ENCODE measurements around the gene CCL24.
"Not testable (repeated sequence)": the region's sequence is repeated elsewhere in the genome, so short reads cannot be mapped to it uniquely, and the experiment has no call there.

CCL24 gene, protein sequence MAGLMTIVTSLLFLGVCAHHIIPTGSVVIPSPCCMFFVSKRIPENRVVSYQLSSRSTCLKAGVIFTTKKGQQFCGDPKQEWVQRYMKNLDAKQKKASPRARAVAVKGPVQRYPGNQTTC

DNA sequence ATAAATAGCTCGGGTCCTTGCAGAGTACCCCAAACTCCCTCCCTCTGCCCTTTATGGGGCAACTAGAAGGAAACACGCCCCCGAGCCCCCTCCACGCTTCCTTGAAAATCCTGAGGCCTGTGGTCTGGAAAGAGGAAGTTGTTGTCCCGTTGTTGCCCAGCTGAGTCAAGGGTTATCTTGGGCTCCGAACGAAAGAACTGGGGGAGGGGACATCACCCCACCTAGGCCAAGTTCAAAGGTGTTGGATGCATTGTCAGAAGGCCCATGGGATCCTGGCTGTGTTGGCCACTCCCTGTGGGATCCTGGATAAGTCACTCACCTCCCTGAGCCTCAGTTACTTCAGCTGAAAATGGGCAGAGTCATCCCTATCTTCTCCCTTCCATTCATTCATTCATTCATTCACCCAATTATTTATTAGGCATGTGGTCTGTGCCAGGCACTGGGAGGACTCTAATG is at the start of gene CCL24:
TSS of gene CCL24 (minus strand) at position 26 of the 456 bp plus-strand sequence. CDS start 91 bp downstream, outside the sequence.
- no peak for DNase-seq (ENCODE audit: low read depth)

DNA sequence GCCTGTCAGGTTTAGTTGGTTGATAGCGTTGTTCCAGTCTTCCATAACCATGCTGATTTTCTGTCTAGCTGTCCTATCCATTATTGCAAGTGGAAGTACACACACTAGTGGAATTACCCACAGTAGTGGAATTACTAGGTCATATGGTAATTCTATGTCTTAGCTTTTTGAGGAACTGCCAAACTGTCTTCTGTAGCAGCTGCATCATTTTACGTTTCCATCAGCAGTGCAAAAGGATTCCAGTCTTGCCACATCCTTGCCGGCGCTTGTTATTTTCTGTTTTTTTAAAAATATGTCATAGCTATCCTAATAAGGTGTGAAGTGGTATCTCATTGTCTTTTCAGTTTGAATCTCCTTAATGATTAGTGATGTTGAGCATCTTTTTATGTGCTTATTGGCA is 48.0 kb upstream of the CCL24 start:
- DNase-seq (ENCODE audit: low read depth), result no peak

- DNase-seq (ENCODE audit: low read depth), result no peak
These were observed 44.8 kb upstream of the CCL24 start for GRCh38 chr7:75858410-75858809.

GRCh38 chr7:75856536-75856935 is 42.9 kb upstream of the CCL24 start:
- DNase-seq (ENCODE audit: low read depth), result no peak

GRCh38 chr7:75854813-75855345 is 41.3 kb upstream of the CCL24 start:
- not testable (repeated sequence) for DNase-seq (ENCODE audit: low read depth)

- peak; percentile 77 for DNase-seq (ENCODE audit: low read depth)
These were observed 40.6 kb upstream of the CCL24 start for GRCh38 chr7:75854233-75854632.

GRCh38 chr7:75850235-75850634 is 36.6 kb upstream of the CCL24 start:
- DNase-seq (ENCODE audit: low read depth), result no peak

DNA sequence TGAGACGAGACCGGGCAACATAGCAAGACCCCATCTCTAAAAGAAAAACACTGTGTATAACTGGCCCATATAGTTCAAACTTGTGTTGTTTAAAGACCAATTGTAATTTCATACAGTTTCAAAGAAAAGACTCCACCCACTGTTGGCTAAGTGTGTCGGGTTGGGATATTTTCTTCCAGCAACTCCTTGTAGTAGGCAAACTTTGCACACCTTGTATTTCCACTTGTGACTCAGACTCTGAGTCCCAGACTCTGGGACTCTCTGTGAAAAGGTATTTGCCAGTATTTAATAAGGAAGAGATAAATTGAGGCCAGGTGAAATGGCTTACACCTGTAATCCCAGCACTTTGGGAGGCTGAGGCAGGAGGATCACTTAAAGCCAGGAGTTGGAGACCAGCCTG is 36.0 kb upstream of the CCL24 start:
- no peak for DNase-seq (ENCODE audit: low read depth)

DNA sequence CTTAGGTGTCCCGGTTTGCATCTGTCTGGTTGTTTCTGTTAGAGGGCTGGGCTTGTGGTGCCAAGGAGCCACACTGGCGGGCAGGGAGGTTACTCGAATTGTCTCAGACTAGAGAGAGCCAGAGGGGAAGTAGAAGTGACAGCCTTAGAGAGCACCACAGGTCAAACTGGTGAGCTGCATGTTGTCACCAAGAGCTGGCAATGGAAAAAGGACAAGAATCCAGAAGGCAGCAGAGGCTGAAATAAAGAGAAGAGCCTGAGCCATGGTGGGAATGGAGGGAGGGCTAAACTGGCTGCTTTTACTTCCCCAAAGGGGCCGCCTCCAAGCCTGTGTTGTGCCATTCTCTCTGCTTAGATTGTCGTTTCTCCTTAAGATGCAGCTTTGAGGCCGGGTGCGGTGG is 34.1 kb upstream of the CCL24 start:
- no peak for DNase-seq (ENCODE audit: low read depth)

GRCh38 chr7:75845132-75845531 is 31.5 kb upstream of the CCL24 start:
- DNase-seq (ENCODE audit: low read depth), result not testable (repeated sequence)

GRCh38 chr7:75844158-75844557 is 30.6 kb upstream of the CCL24 start:
- no peak for DNase-seq (ENCODE audit: low read depth)

DNA sequence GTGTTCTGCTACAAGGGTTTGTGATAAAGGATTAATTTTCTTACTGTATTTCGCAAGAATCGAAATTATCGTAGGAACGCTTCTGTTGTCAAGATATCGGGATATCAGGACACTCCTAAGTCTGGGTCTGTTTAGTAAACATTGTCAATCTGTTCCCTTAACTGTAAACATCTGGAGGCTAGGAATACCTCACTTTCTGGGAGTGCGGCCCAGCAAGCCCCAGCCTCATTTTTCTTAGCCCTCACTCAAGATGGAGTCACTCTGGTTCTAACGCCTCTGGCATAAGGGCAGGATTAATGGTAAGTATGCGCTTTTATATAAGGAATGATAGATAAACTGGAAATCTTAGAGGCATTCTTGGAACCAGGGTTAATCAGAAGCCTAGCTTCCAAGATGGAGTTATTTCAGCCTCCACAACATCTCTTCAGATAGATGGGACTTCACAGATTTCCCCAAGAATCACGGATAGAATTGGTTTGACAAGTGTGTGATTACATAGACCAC is 30.1 kb upstream of the CCL24 start:
- no peak for DNase-seq (ENCODE audit: low read depth)

DNA sequence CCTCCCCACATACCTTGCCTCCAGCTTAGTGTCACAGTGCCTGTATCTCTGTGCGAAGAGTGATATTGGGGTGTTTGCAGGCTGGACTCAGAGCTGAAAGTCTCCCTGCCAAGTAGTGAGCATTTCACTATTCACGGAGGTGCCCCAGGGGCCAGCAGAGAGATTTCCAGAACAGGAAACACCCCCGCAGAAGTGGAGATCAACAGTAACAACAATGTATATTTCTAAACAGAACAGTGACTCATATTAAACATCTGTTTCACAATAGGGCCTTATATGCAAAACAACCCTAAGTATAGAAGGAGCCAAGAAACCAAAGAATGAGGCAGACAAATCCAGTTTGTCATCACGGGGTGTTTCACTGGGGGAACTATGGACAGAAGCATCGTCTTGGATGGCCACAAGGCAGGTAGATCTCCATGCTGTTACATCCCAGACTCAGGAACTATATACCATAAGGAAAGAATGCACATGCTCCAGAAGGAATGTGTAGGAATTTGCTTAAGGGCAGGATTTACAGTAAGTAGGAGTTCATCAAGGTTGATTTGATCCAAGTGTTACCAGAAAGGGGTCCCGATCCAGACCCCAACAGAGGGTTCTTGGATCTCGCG is 29.3 kb upstream of the CCL24 start:
- peak; percentile 67 for DNase-seq (ENCODE audit: low read depth)

DNA sequence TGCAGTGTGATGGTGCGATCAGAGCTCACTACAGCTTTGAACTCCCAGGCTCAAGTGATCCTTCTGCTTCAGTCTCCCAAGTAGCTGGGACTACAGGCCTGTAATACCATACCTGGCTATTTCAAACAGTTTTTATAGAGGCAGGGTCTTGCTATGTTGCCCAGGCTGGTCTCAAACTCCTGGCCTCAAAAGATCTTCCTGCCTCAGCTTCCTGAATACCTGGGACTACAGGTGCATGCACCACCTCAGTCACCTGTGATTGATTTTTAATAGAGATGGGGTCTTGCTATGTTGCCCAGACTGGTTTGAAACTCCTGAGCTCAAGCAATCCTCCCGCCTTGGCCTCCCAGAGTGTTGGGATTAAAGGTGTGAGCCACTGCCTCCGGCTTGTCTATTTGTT is 26.4 kb upstream of the CCL24 start:
- no peak for DNase-seq (ENCODE audit: low read depth)

- not testable (repeated sequence) for DNase-seq (ENCODE audit: low read depth)
These were observed 24.8 kb upstream of the CCL24 start for GRCh38 chr7:75838281-75838930.

GRCh38 chr7:75836798-75837197 is 23.2 kb upstream of the CCL24 start:
- no peak for DNase-seq (ENCODE audit: low read depth)

DNA sequence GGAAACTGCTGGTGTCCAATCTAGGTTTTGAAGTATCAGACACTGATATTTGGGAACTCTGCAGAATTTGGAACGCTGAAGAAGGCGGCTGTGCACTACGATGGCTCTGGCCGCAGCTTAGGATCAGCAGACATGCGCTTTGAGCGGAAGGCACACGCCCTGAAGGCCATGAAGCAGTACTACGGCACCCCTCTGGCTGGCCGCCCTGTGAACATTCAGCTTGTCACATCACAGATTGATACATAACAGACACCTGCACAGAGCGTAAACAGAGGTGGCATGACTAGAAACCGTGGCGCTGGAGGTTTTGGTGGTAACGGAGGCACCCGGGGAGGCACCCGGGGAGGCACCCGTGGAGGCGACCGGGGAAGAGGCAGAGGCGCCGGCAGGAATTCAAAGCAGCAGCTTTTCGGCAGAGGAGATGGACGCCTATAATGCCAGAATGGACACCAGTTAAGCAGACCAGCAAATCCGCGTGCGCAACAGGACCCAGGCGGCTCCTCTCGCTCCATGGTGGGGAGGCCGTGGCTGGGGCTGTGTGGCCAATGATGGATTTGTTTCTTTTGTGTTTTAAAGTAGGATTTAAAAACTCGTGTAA is 22.2 kb upstream of the CCL24 start:
- no peak for DNase-seq (ENCODE audit: low read depth)

DNA sequence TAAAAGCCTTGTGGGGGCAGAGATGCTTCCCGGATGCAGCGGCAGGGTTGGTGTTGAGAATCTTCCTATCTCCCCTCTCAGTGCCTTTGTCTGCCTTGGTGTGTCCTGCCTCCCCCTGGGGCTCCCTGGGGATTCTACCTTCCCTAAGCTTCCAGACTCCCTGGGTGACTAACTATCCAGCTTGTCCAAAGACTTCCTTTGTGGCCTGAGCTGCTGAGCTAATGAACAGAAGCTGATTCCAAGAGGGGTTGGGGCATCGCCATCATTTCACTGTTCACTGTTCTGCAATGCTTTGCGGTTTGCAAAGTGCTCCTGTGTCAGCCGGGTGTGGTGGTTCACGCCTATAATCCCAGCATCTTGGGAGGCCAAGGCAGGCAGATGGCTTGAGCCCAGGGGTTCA is 20.1 kb upstream of the CCL24 start:
- DNase-seq (ENCODE audit: low read depth), result not testable (repeated sequence)

GRCh38 chr7:75830978-75831377 is 17.4 kb upstream of the CCL24 start:
- DNase-seq (ENCODE audit: low read depth), result no peak

- not testable (repeated sequence) for DNase-seq (ENCODE audit: low read depth)
These were observed 16.1 kb upstream of the CCL24 start for GRCh38 chr7:75829656-75830055.

- DNase-seq (ENCODE audit: low read depth), result no peak
These were observed 9.7 kb upstream of the CCL24 start for GRCh38 chr7:75823198-75823910.

GRCh38 chr7:75820688-75821087 is 7.1 kb upstream of the CCL24 start:
- no peak for DNase-seq (ENCODE audit: low read depth)
